Retinal pigment epithelial cell (primary cell): ENCODE results near the gene SNW1.
"Not testable (repeated sequence)": the region's sequence is repeated elsewhere in the genome, so short reads cannot be mapped to it uniquely, and the experiment has no call there.

Experiments used
- DNase-seq: peaks from one replicate; pipeline ENCODE4 v3.0.0-alpha.2; 2010; ENCODE audit warnings: low read depth
- H3K4me3 ChIP-seq: 2 replicates; pipeline ENCODE4 v1.5.1; 2011; ENCODE audit warnings: mild to moderate bottlenecking, low read length, control low read depth, moderate library complexity
- CTCF ChIP-seq: conservative IDR thresholded peaks from 2 replicates; pipeline ENCODE4 v1.5.1; 2011; ENCODE audit warnings: low read depth, low read length, control low read depth, inconsistent platforms

SNW1 gene

GRCh38 chr14:77799863-77800730 is 39.1 kb upstream of the SNW1 start, which contains the start of gene ADCK1:
Gene ADCK1, plus strand, starts transcription at chr14:77800109. Its CDS starts 18,870 bp downstream, at chr14:77818979.
- peak within 1 kb of the TSS; percentile 68 for H3K4me3 ChIP-seq
- peak; percentile 41 for DNase-seq
- peak; percentile 59 for TF ChIP-seq CTCF

GRCh38 chr14:77799456-77799855 is 38.5 kb upstream of the SNW1 start:
- not testable (repeated sequence) for DNase-seq
- peak overlapping the region; percentile 68 for H3K4me3 ChIP-seq

GRCh38 chr14:77794357-77794756 is 33.4 kb upstream of the SNW1 start:
- no peak overlapping the region for H3K4me3 ChIP-seq
- no peak for DNase-seq
- TF ChIP-seq CTCF = no peak

- DNase-seq, H3K4me3 ChIP-seq: not testable (repeated sequence)
These were observed 32.3 kb upstream of the SNW1 start for GRCh38 chr14:77793255-77793654.

GRCh38 chr14:77791225-77791600 is 30.3 kb upstream of the SNW1 start:
- DNase-seq = no peak
- H3K4me3 ChIP-seq = no peak overlapping the region
- no peak for TF ChIP-seq CTCF

- H3K4me3 ChIP-seq = no peak overlapping the region
- TF ChIP-seq CTCF = no peak
- DNase-seq = no peak
These were observed 29.7 kb upstream of the SNW1 start for GRCh38 chr14:77790566-77791224.

GRCh38 chr14:77786148-77786547 is 25.2 kb upstream of the SNW1 start:
- TF ChIP-seq CTCF = no peak
- no peak overlapping the region for H3K4me3 ChIP-seq
- no peak for DNase-seq

- no peak for TF ChIP-seq CTCF
- DNase-seq = no peak
- no peak overlapping the region for H3K4me3 ChIP-seq
These were observed 21.2 kb upstream of the SNW1 start for GRCh38 chr14:77782202-77782601.

- H3K4me3 ChIP-seq, DNase-seq: not testable (repeated sequence)
These were observed 13.0 kb upstream of the SNW1 start for GRCh38 chr14:77773966-77774365.

- not testable (repeated sequence) for H3K4me3 ChIP-seq, DNase-seq
These were observed 7.6 kb upstream of the SNW1 start for GRCh38 chr14:77768442-77769069.
